Measurements from ENCODE around the gene NLRC3. TPM values are rescaled to one million over a fixed set of nuclear protein-coding genes. Genes with fewer than 3 reads are reported as not detected.

NLRC3 gene
- total RNA-seq, 2 experiments from 2014 or later: 14.4 TPM

DNA sequence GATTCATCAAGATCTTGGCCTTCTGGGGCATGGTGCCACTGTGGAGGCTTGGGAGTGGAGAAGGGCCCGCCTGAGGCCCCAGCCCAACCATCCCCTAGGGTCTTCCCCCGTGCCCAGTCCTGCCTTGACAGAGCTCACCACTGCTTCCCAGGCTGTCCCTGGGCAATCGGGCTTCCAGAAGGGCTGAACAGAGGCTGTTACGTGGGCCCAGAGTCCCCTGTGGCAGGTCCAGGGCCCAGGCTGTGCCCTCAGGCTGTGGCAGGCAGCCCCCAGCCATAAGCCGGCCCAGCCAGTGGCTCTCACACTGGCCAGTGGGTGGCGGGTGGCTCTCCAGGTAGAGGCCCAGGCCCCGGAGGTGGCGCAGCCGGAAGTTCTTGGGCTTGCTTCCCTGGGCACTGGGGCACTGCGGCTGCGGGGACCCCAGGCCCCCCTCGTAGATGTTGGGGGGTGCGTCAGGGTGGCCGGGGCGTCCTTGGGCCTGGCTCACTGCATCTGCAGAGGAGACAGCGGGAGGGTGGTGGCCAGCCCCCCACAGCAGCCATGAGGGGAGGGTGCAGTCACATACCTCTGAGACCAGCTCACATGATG, 82.7 kb downstream of the NLRC3 start:
- CTCF ChIA-PET: interaction anchor here (0.6 kb wide), 1 partner anchor 241 kb away, joined by 3 read pairs; no protein-coding TSS in a partner anchor

DNA sequence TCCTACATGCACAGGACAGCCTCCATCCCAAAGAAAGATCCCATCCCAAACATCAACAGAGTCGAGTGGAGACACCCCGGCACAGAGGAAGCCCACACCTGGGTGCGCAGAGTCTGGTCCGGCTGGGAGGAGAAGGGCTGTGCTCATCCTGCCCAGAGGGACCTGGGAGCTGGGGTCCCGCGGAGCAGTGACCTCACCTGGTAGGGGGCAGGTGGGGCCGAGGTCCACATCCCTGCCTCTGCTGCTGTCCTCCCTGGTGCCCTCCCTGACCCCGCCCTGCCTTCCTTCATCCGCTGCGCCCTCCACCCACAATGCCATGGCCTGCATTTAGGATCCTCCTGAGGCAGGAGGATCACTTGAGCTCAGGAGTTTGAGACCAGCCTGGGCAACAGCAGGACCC, 84.8 kb downstream of the NLRC3 start:
- CTCF ChIA-PET: no interaction called here
- Mint-ChIP-seq H3K27me3 (ENCODE audit: low read depth) (no peaks in the 10 kb centered on the region), H3K27ac (no peak overlapping the region), H3K4me1 (ENCODE audit: low read depth) (no peaks in the 10 kb centered on the region), H3K36me3 (ENCODE audit: low read depth) (no peaks in the 10 kb centered on the region), H3K9me3 (no peaks in the 10 kb centered on the region), H3K4me3 (no peak overlapping the region)
- no peak for DNase-seq
- intact Hi-C loops (cut with micrococcal nuclease): no loop called here

More for the DNA sequence above, 82.7 kb downstream of the NLRC3 start:
- H3K27me3 Mint-ChIP-seq (ENCODE audit: low read depth): no peaks in the 10 kb centered on the region
- H3K4me1 Mint-ChIP-seq (ENCODE audit: low read depth): peaks cover under 1% of the 10 kb centered on the region
- H3K4me3 Mint-ChIP-seq: no peak overlapping the region
- H3K36me3 Mint-ChIP-seq (ENCODE audit: low read depth): no peaks in the 10 kb centered on the region
- intact Hi-C loops (cut with micrococcal nuclease): no loop called here
- no peak for DNase-seq
- H3K27ac Mint-ChIP-seq: no peak overlapping the region
- no peaks in the 10 kb centered on the region for H3K9me3 Mint-ChIP-seq

DNA sequence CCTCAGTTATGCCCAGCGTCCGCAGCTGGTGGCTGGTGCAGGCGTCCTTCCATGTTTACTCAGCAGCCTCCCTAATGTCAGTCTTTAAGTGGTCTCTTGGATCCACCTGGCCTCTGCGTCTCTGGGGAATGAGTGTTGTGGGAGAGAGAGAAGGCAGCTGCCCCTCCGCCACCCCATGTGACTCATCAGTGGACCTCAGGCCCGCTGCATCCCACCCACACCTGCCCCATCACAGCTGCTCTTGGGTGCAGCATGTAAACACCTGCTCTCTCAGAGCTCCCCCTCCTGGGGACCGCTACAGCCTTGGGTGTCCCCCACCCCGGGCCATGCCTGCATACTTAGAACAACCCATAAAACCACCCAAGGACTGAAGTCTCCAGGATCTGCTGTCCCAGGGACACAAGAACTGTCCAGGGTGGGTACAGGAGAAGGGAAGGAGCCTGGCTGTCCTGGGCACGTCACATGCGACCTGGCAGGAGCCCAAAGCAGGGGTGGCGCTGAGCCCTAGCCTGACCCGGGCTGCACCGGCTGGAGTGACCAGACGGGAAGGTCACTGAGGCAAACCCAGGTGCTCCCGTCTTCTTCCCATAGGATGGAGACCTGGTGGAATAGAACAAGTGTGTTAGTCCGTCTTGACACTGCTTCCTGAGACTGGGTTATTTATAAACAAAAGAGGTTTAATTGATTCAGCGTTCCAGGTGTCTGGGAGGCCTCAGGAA, 86.1 kb downstream of the NLRC3 start:
- no peaks in the 10 kb centered on the region for H3K27me3 Mint-ChIP-seq (ENCODE audit: low read depth)
- intact Hi-C loops (cut with micrococcal nuclease): no loop called here
- no peak for DNase-seq
- H3K36me3 Mint-ChIP-seq (ENCODE audit: low read depth): peaks cover 4% of the 10 kb centered on the region
- CTCF ChIA-PET: no interaction called here
- H3K27ac Mint-ChIP-seq: no peak overlapping the region
- H3K4me1 Mint-ChIP-seq (ENCODE audit: low read depth): no peaks in the 10 kb centered on the region
- H3K4me3 Mint-ChIP-seq: no peak overlapping the region
- no peaks in the 10 kb centered on the region for H3K9me3 Mint-ChIP-seq

Other genes with a start within 250 kb of the NLRC3 start
- gene OR2C1, start 221.5 kb downstream of the NLRC3 start, total RNA-seq: not detected
- 1 to 10 TPM; 6.5 to 7.9 TPM for gene ZSCAN32, start 176.4 kb downstream of the NLRC3 start, total RNA-seq
- gene ZNF174, start 176.2 kb downstream of the NLRC3 start, total RNA-seq: 1 to 10 TPM; 5.8 to 6.3 TPM
- 1 to 10 TPM; 1.1 TPM for gene ZNF597, start 133.9 kb downstream of the NLRC3 start, total RNA-seq
- 10 to 100 TPM; 20.0 to 27.1 TPM for gene NAA60, start 133.7 kb downstream of the NLRC3 start, total RNA-seq
- gene C16orf90, start 81.9 kb downstream of the NLRC3 start, total RNA-seq: not detected
- 10 to 100 TPM; 12.1 to 13.9 TPM for gene CLUAP1, start 76.4 kb downstream of the NLRC3 start, total RNA-seq
- 10 to 100 TPM; 14.0 to 14.1 TPM for gene SLX4, start 34.2 kb upstream of the NLRC3 start, total RNA-seq
- 10 to 100 TPM; 13.5 to 13.8 TPM for gene DNASE1, start 77.3 kb upstream of the NLRC3 start, total RNA-seq
- gene TRAP1, start 140.1 kb upstream of the NLRC3 start, total RNA-seq: 100 to 1,000 TPM; 384 to 396 TPM

Measured in activated naive CD4-positive, alpha-beta T cell treated with anti-CD3 and anti-CD28 coated beads for 36 hours (primary cell).